Non-pigmented ciliary epithelial cell (primary cell): ENCODE data around the gene DHH.

ENCODE experiments used
- DNase-seq: peaks from one replicate; pipeline ENCODE4 v3.0.0-alpha.2; 2010; ENCODE audit warnings: low read depth

DHH gene

DNA sequence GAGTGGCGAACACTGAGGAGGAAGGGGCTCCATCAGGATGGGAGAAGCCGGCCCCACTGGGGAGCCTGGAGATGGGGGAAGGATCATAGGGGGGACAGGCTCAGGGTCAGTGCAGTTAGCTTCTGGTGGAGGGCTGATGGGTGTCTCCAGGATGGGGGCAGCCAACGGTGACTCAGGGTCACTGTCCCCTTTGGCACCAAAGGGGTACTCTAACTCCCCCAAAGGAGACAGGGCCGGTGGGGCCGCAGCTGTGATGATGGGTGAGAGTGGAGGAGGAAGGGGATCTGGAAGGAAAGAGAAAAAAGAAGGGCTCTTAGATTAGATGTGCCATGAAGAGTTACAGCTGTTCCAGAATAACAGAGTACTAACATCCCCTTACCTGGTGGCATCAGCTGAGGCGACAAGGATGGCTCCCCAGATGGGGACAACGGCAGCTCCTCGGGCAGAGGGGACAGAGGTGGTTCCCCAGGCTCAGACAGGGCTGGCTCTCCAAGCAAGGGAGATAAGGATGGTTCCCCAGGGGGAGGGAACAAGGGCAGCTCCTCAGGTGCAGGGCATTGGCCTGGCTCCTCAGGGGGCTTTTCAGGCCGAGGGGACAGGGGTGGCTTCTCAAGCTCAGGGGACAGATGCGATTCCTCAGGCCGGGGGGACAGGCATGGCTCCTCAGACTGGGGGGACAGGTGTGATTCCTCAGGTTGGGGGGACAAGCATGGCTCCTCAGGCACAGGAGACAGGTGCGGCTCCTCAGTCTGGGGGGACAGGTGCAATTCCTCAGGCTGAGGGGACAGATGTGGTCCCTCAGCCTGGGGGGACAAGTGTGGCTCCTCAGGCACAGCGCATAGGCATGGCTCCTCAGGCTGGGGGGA lies 43.9 kb downstream of the DHH start:
- no peak for DNase-seq

DNA sequence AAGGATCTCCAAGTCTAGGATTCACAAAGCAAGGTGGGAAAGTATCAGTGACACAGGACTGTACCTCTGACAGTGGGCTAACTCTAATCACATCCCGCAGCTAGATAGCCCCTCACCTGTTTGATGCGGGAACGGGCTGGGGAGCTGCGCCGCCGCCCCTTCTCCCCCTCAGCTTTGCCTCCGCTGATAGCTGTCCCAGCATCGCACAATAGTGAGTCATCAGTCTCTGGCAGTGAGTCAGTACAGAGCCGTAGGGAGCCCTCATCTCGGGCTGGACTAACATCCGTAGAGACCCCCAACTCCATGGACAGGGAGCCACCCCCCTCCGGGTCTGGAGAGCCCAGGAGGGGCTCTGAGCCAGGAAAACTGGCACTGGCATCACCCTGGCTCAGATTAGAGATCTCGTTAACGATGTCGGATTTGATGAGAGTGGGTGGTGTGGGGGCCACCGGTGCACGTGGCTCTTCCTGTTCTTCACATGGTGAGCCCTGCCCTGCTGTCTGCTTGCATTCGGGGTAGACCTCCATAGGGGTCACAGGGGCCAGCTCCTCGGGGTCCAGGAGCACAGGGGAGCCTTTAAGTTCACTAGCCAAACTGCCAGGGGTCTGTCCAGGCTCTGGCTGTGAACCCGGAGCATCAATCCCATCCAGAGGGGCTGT lies 44.9 kb downstream of the DHH start:
- DNase-seq = peak; percentile 40

DNA sequence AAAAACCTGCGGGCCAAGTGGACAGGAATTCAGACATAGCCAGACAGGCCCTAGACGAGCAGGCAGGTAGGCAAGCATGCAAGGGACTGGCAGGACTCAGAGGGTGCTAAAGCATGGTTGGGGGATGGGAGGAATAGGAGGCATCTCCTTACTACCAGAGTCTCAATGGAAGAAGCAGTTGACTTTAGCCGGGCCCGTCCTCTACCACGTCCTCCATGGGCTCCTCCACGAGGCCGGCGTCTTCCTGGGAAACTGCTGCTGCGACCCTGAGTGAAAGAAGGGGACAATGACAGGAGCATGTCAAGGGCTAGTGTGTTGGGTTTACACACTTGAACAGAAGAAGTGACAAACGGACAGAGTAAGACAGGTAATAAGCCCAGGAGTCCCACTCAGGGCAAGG lies 45.6 kb downstream of the DHH start:
- no peak for DNase-seq

DNA sequence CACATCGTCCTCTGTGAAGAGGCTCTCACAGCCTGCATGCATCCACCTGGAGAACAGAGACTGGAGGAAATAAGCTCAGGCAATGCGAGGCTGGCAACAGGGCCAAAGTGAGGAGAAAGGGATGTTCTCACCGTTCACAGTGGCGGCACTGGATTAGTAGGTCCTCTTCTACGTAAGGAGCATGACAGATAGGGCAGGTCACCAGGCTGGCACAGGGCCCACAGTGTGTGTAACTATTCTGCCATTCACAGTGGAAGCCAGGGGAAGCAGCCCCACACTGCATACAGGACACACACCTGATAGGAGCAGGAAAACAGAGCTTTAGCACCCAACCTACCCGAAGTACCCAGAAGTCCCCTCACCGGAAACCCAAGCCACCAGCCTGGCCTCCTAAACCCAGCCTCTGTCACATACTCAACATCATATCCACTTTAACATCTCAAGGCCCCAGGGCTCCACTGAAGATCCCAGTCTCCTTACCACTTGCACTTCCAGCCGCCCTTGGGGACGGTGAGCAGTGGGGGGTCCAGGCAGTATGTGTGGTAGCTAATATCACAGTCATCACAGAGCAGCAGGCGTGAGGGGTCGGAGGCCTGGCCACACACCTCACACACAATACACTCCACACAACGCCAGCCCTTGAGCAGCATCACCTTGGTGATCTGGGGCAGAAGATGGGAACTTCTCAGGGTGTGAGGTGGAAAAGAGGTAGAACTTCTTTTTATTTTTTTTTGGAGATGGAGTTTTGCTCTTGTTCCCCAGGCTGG lies 48.3 kb downstream of the DHH start:
- no peak for DNase-seq

DNA sequence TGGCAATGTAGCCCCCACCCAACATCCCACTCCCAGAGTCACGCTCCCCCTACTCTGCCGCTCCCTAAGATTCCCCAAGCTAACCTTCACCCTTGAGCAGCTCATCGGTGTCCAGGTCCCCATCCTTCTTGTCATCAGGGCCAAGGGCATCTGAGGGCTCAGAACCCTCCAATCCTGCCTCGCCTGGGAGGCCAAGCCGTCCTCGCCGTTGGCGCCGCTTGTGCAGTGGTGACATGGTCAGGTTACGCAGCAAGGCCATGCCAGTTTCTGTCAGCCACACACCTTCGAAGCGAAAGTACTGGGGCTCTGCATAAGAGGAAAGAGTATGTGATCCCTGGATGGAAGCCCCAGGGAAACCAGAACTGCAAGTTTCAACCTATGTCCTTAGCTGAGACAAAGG lies 49.9 kb downstream of the DHH start:
- no peak for DNase-seq

DNA sequence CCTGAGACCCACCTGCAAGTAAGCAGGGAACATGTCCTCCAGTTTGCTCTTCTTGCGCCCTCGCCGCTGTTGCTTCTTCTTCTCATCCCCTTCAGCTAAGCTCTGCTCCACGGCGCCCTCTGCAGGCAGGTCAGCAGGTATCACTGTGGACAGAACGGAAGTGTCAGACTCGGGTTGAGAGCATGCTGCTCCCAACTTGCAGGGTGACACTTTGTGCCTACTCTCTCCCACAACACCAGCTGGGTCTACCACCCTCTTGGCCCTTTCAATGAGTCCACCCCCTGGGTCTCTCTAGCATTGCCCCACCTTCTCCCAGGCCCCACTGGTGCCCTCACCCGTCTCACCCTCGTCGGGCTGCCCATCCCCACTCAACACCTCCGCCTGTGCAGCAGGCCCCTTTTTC lies 50.7 kb downstream of the DHH start:
- DNase-seq = no peak

DNA sequence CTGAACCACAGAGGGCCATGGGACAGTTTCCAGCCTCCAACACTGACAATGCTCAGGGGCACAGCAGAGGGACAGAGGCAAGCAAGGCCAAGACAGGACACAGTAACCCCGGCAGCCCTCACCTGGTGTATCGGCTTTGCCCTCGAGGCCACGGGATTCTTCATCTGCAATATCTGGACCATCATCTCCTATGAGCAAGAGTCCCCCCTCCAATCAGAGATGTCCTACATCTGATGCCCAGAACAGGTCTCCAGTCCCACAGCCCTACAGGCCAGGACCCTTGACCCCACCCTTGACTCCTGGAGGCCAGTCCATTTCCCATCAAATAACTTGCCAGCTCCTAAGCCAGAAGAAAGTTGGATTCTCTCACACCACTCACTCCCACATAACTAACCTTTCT lies 51.4 kb downstream of the DHH start:
- DNase-seq = no peak

DNA sequence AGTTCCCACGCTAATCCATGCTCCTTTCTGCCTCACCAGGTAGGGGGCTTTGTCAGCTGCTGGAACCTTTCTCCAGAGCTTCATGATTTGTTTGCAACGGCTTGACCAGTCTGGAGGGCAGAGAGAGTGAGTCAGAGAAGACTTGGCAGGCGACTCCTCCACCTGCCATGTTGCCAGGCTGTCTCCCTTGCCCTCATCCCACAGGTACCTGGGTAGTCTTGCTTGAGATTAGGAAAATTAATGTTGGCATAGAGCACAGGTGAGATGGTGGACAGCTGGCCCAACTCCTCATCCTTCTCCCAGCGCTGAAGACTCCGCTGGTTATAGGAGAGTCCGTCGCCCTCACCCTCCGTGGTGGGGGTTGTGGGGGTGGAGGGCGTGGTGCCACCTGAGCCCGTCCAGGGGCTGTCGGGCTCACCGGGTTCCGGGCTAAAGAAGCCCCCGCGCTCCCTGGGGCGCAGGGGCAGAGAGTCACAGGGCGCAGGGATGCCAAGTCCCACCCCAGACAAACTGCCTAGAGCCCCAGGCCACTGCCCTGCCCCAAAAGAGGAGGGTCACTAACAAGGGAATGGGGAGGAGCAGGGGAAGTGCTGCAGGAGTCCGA lies 52.6 kb downstream of the DHH start:
- DNase-seq = no peak

DNA sequence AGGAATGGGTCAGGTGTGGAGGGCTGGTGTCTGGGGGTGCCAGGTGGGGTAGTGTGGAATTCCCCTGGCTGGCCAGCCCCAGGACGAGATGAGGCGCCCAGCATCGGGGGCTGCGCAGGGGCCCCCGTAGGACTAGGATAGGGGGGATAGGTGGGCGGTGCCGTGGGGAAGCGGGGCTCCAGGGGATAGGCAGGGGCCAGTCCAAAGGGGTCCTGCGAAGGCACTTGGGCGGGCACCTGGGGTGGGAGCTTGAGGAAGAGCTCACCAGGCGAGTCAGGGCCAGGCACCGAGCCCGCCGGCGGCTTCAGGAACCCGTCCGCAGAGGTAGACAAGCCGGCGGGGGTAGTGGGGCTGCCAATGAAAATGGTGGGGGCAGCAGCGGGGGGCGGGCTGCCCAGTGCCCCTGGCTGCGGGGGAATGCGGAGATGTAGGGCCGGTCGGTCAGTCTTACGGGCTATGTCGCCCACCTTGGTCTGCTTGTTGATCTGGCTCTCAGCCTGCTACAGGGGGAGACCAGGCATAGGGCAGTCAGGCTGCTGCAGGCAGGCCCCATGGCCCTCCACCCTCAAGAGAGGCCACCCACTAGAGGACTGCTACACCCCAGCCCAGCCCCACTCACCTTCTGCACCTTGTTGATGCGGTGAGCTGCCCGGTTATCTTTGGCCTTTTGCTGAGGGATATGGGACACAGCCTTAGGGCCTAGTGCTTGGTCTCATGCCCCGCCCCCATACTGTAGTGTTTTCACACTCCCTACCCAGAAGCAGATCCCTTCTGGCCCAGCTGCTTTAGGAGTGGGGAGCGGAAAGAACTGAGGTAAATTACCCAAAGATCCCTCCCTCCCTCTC lies 53.3 kb downstream of the DHH start:
- DNase-seq = no peak

DNA sequence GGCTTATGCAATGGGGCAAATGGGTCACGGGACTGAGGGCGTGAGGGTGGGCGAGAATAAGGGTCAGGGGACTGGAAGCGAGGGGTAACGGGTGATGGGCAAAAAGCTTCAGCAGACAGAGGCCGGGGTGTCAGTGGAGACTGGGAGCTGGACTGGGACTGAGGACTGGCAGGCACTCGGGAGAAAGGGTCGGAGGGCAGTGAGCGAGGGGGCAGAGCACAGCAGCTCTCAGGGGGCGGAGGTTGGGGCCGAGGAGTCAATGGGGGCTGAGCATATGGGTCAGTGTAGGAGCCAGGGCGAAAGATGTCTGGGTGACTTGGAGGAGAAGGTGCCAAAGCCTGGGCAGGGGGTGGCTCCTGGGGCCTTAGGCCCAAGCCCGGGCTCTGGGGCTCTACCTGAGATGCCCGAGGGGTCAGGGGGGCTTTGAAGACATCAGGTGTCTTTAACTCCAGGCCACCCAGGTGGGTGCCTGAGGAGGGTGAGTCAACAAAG lies 54.2 kb downstream of the DHH start:
- DNase-seq = no peak

DNA sequence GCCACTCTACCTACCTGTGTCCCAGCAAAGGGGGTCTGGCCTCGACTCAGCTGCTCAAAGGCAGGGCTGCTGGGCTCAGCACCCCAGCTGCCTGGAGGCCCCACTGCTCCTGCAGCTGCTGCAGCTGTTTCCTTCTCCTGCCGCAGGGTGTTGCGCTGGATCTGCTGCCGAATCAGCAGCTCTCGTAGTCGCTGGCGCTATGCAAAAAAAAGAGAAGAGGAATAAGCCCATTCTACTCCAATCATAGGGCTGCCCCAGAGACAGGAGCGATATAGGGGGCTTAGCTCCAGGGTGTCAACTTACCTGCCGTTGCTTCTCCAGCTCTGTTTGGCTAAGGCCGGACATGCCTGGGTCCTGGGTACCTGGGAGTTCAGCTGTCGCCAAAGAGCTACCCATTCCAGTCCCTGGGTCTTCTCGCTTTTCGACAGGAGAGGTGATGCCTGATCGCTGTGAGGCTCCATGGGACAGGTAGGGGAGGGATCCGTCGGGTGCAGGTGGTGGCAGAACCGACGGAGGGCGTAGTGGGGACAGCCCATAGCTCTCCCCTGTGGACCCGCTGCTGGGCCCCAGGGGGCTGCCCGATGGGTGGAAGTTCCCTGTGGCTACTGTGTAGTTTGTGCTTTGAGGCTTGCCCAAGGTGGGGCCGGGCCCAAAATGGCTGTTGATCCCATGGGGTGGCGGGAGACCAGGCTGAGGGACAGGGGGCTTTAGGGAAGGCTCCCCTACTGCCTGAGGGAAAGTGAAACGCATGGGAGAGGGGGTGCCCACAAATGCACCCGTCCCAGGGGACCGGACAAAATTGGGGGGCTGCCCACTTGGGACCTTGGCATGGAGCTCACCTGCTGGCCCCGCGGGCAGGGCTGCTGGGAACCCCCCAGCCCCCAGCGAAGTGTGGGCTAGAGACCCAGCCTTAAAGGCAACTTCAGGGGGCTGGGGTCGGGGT lies 54.9 kb downstream of the DHH start:
- no peak for DNase-seq

DNA sequence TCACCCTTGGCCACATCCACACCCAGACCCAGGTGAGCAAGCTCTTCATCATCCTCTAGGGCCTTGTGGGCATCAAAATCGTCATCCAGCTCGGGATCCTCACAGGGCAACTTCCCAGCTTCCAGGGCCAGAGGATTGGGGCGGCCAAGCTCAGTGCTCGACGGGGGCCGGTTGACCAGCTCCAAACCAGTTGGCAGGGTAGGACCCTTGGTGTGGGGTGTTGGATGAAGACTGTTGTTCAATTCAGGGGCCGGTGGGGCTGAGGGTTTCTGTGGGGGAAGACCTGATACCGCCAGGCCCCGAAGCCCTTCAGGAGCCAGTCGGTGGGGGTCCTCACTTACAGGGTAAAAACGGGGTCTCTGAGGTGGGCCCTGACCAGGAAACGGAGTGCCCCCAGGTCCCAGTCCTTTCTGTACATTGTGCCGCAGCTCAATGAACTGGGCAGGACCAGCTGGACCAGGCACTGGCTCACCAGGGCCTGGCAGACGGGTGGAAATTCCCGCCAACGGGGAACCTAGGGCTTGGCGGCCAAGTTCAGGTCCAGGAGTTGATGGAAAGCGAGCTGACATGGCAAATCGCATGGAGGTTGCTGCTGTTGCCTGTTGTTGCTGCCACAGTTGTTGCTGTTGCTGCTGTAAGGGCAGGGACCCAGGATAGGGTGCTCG lies 56.2 kb downstream of the DHH start:
- DNase-seq = no peak

DNA sequence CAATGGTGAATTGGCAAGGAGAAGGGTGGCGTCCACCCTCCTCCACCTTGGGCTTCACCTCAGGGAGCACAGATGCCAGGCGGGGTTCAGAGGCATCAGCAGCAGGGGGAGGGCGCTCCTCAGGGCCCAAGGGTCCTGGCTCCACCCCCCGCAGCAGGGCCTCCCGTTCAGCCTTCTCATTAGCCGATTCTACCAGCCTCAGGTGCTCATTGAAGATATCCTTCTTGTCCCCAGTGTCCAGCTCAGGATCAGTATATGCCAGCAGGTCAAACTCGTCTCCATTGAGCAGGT lies 56.7 kb downstream of the DHH start:
- DNase-seq = no peak

DNA sequence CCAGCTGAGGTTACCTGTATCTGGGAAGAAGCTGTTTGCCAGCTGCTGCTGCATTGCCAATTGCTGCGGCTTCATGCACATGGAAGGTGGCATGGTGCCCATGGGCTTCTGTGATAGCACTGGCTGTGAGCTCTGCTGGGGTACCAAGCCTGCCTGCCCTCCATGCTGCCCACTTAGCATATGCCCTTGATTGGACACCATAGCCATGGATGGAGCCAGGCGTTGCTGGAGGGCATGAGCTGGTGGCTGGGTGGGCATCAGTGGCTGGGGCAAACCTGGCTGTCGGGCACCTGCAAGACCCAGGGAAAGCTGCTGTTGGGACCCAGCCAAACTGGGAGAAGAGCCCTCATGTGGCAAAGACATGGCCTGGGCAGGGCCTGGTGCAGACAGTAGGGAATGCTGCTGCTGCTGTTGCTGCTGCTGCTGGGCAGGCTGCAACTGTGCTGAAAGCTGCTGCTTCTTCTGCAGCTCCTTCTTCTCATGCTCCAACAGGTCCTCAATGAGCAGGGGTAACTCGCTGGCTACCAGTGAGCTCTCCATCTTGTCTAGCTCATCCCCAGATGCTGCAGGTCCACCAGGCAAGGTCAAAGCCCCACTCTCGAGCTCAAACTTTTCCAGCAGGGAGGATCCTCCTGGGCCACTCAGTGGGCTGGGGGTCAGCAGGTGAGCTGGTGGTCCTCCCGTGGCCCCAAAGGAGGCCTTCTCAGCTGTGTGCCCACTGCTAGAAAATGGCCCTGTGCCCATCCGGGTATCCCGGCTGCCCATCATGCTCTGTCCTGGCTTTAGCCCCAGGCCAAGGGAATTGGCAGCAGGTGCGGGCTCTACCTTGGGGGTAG lies 57.3 kb downstream of the DHH start:
- DNase-seq = no peak
